GM13976 (cell line): ENCODE results near the gene CD19.

Experiments
- DNase-seq: peaks from one replicate; pipeline ENCODE4 v3.0.0; 2012; ENCODE audit warnings: low spot score
- in situ Hi-C: fragments of 300-500 bp; cut with MboI; formaldehyde crosslinking; loops from one replicate; pipeline ENCODE4 v1.12.0; 2022; ENCODE audit warnings: low sequenced_read_pairs, mixed read lengths, inconsistent platforms; ENCODE audit not compliant: unreplicated experiment
- TF ChIP-seq, protein P1 (sequence below): IDR thresholded peaks from 2 replicates; pipeline ENCODE4 v1.5.1; 2012; ENCODE audit warnings: borderline replicate concordance, mild to moderate bottlenecking; ENCODE audit not compliant: insufficient read depth; ENCODE audit errors: extremely low read depth, missing control alignments, control extremely low read depth

CD19 gene

DNA sequence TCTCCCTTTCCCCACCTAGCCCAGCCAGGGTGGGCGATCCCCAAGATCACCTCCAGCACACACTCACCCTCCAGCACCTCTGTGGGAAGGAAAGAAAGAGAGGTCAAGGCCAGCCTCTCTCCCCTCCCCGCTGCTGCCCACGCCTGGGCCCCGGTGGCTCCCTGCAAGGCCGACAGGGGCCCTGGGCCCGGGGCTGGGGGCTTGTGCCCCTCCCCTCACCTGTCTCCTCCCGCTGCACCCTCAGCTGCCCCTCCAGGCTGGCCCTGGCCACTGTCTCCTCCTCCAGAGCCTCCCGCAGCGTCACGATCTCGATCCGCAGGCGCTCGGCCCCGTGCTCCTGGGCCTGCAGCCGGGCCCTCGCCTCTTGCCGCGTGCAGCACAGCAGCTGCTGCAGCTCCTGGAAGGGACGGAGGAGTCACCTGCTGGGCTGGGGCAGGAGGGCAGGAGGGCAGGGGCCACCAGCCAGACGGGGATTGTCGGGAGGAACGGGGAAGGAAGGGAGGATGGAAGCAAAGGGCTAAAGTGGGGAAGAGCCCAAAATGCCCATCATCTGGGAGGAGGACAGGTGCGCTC, 25.9 kb upstream of the CD19 start:
- DNase-seq, result no peak
- TF ChIP-seq, protein P1, sequence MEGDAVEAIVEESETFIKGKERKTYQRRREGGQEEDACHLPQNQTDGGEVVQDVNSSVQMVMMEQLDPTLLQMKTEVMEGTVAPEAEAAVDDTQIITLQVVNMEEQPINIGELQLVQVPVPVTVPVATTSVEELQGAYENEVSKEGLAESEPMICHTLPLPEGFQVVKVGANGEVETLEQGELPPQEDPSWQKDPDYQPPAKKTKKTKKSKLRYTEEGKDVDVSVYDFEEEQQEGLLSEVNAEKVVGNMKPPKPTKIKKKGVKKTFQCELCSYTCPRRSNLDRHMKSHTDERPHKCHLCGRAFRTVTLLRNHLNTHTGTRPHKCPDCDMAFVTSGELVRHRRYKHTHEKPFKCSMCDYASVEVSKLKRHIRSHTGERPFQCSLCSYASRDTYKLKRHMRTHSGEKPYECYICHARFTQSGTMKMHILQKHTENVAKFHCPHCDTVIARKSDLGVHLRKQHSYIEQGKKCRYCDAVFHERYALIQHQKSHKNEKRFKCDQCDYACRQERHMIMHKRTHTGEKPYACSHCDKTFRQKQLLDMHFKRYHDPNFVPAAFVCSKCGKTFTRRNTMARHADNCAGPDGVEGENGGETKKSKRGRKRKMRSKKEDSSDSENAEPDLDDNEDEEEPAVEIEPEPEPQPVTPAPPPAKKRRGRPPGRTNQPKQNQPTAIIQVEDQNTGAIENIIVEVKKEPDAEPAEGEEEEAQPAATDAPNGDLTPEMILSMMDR, result no peak
- in situ Hi-C loops, result no loop called here

DNA sequence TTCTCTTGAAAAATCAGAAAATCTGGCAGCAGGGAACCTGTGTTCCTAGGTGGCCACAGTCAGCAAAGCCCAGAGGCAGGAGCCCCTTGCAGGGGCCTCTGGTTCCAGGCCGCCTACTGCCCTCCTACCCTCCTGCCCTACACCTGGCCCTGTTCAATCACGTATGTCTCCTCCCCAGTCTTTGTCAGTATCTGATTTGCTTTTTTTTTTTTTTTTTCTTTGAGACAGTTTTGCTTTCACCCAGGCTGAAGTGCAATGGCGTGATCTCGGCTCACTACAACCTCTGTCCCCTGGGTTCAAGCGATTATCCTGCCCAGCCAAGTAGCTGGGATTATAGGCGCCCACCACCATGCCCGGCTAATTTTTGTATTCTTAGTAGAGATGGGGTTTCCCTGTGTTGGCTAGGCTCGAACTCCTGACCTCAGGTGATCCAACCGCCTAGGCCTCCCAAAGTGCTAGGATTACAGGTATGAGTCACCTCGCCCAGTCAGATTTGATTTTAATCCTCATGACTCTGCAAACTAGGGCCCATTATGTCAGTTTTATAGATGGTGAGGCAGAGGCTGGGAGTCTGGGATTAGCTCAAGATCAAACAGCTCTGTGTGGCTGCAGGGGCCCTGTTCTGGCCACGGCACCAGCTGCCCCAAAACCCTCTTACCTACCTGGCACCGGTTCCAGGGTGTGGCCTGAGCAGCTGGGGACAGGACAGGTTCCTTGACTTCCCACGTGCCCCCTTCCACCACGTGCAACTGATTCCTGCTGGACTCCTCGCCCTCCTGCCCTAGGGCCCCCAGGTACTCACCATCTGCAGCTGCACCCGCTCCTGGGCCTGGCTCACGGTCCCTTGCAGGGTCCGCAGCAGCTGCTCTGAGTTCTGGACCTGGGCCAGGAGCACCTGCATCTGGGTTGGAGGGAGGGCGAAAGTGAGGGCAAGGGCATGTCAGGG, 21.4 kb upstream of the CD19 start:
- TF ChIP-seq, protein P1, result no peak
- peak; percentile 71 for DNase-seq
- in situ Hi-C loops, result no loop called here

DNA sequence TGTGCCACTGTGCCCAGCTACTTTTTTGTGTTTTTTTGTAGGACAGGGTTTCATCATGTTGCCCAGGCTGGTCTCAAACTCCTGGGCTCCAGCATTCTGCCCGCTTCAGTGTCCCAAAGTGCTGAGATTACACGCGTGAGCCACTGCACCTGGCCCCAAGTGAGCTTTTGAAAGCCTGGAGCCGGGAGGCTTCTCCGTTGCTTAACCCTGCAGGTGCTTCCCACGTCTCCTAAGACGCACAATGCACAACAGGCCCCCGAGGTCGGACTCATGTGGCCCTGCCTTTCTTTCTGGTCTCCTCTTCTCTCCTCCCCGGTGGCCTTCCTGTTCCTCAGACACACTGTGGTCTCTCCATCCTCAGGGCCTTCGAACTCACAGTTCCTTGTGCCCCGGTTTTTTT, 19.2 kb upstream of the CD19 start:
- DNase-seq, result no peak
- TF ChIP-seq, protein P1, result no peak
- in situ Hi-C loops, result no loop called here

DNA sequence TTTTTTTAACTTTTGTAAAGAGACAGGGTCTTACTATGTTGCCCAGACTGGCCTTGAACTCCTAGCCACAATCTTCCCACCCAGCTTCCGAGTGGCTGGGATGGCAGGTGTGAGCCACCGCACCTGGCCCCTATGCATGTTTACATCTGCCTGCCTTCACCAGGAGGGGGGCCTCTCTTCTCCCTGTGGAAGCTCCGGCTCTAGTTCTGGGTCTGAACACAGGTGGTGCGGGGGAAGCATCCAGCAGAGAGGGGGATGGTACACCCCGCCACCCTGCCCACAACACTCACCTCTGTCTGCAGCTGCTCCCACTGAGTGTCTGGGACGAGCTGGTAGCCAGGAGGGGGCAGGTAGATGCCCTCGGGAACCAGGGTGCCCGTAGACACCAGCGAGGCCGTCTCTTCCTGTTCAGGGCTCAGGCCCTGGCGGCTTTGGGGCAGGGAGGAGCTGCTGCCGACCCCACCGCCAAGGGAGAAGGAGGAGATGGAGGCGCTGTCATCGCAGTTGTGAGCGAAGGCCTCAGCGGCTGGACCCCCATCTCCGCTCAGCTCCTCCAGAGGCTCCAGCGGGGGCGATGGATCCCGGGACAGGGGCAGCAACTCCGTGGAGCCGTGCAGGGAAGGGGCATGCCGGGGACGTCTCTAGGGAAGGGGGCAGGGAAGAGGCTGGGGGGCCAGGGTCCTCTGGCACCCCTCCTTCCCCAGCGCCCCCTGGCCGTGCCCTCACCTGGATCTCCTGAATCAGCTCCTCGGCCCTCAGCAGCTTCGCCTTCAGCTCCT, 17.6 kb upstream of the CD19 start:
- no peak for DNase-seq
- in situ Hi-C loops, result no loop called here
- TF ChIP-seq, protein P1, result no peak

DNA sequence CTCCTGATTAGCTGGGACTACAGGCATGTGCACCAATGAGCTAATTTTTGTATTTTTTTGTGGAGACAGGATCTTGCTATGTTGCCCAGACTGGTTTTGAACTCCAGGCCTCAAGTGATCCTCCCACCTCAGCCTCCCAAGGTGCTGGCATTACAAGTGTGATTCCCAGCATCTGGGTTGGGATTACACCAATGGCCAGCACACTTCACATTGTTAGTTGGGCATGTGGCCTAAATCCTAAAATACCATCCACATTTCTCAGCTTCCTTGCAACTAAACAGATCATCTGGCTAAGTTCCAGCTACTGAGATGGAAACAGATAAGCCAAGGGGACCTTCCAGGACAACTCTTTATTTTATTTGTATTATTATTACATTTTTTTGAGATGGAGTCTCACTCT, 16.6 kb upstream of the CD19 start:
- in situ Hi-C loops, result no loop called here
- TF ChIP-seq, protein P1, result no peak
- DNase-seq, result no peak

DNA sequence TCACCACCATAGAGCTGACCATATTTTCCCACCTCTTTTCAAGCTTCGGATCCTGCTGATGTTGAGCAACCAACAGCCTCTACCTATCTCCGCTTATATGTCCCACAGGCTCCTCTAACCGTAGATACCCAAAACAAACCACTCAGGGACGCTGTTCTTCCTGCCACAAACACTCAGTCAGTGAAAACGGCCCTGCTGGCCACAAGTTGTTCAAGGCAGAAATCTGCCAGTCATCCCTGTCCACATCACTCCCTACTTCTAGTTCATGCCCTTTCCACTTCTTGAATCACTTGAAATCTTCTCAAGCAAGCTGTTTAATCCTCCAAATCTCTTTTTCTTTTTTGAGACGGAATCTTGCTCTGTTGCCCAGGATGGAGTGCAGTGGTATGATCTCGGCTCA, 14.7 kb upstream of the CD19 start:
- in situ Hi-C loops, result no loop called here
- TF ChIP-seq, protein P1, result no peak

More for the DNA sequence above, 14.7 kb upstream of the CD19 start:
- DNase-seq, result no peak
